IMR-90 (cell line): ENCODE data around the gene PFDN1. TPM values are rescaled to one million over a fixed set of nuclear protein-coding genes. Genes with fewer than 3 reads are reported as not detected.

ENCODE experiments used
- ATAC-seq: fragments of 200-7000 bp; cut with Tn5 transposase; 2 replicates; pipeline ENCODE4 v1.9.1; 2020; ENCODE audit warnings: low read depth, mild to moderate bottlenecking, moderate library complexity
- BruUV-seq: library from RNA; stranded (reverse); fragments of 400-500 nt; replicated peaks from 2 replicates; lab custom pipeline; 2021; lab: Mats Ljungman, UMichigan
- CTCF ChIA-PET: fragments of 300-600 bp; formaldehyde crosslinking; extraction: SDS; loops from one replicate; lab custom pipeline; 2021; ENCODE audit warnings: antibody characterized with exemption; lab: Yijun Ruan, JAX
- POLR2A ChIA-PET: fragments of 300-600 bp; sonication (Branson Sonifier 250); formaldehyde crosslinking; loops from one replicate; lab custom pipeline; 2022; ENCODE audit warnings: antibody characterized with exemption; ENCODE audit not compliant: unreplicated experiment; lab: Charles Lee
- DNase-seq: peaks from one replicate; pipeline ENCODE4 v3.0.0; 2013
- H2AFZ ChIP-seq: replicated peaks from 2 replicates; pipeline ENCODE3; 2013; ENCODE audit warnings: low read length, mild to moderate bottlenecking; ENCODE audit not compliant: poor library complexity
- H2AK5ac ChIP-seq: 2 replicates; pipeline ENCODE4 v1.6.1; 2013; ENCODE audit warnings: low read depth, low read length, inconsistent platforms
- H2AK9ac ChIP-seq: replicated peaks from 2 replicates; pipeline ENCODE3; 2013; ENCODE audit warnings: mild to moderate bottlenecking, low read depth, low read length, moderate library complexity; ENCODE audit not compliant: poor library complexity
- H2BK120ac ChIP-seq: 2 replicates; pipeline ENCODE4 v1.6.1; 2013; ENCODE audit warnings: low read depth, low read length, inconsistent platforms
- H2BK15ac ChIP-seq: 3 replicates; pipeline ENCODE4 v1.6.1; 2013; ENCODE audit warnings: low read depth, low read length, inconsistent platforms
- H2BK20ac ChIP-seq: 2 replicates; pipeline ENCODE4 v1.6.1; 2013; ENCODE audit warnings: low read depth, mild to moderate bottlenecking, inconsistent platforms, low read length, moderate library complexity
- H2BK5ac ChIP-seq: 2 replicates; pipeline ENCODE4 v1.6.1; 2013; ENCODE audit warnings: mild to moderate bottlenecking, low read depth, low read length, inconsistent platforms; ENCODE audit not compliant: poor library complexity, severe bottlenecking
- H3K14ac ChIP-seq: replicated peaks from 2 replicates; pipeline ENCODE4 v1.6.1; 2013; ENCODE audit warnings: low read depth, low read length, inconsistent platforms
- H3K18ac ChIP-seq: 2 replicates; pipeline ENCODE4 v1.6.1; 2013; ENCODE audit warnings: low read depth, low read length, control low read depth
- H3K23ac ChIP-seq: 2 replicates; pipeline ENCODE4 v1.6.1; 2013; ENCODE audit warnings: low read depth, low read length, inconsistent platforms
- H3K27ac ChIP-seq: 2 replicates; pipeline ENCODE4 v1.5.1; 2013; ENCODE audit warnings: mild to moderate bottlenecking, control low read depth, low read length; ENCODE audit not compliant: insufficient read depth
- H3K27me3 ChIP-seq: 2 replicates; pipeline ENCODE4 v1.6.1; 2013; ENCODE audit warnings: low read length; ENCODE audit not compliant: control insufficient read depth, insufficient read depth
- H3K36me3 ChIP-seq: 2 replicates; pipeline ENCODE4 v1.6.1; 2013; ENCODE audit warnings: low read length, mixed read lengths; ENCODE audit not compliant: control insufficient read depth, insufficient read depth
- H3K4ac ChIP-seq: 2 replicates; pipeline ENCODE4 v1.6.1; 2013; ENCODE audit warnings: low read depth, low read length, inconsistent platforms
- H3K4me1 ChIP-seq: 2 replicates; pipeline ENCODE4 v1.6.1; 2013; ENCODE audit warnings: low read length, mixed read lengths; ENCODE audit not compliant: control insufficient read depth, insufficient read depth
- H3K4me2 ChIP-seq: 2 replicates; pipeline ENCODE4 v1.6.1; 2013; ENCODE audit warnings: low read depth, mild to moderate bottlenecking, control low read depth, low read length, moderate library complexity
- H3K4me3 ChIP-seq: 2 replicates; pipeline ENCODE4 v1.5.1; 2013; ENCODE audit warnings: low read depth, mild to moderate bottlenecking, control low read depth, low read length, moderate library complexity; ENCODE audit not compliant: insufficient read depth
- H3K56ac ChIP-seq: 2 replicates; pipeline ENCODE4 v1.6.1; 2013; ENCODE audit warnings: low read length, inconsistent platforms; ENCODE audit not compliant: insufficient read depth; ENCODE audit errors: extremely low read depth
- H3K79me1 ChIP-seq, 2 experiments: 2 replicates each; pipeline ENCODE4 v1.6.1; 2013; ENCODE audit warnings: low read length in 2 of 2, inconsistent platforms in 1 of 2, low read depth in 1 of 2
- H3K9ac ChIP-seq: 2 replicates; pipeline ENCODE4 v1.6.1; 2013; ENCODE audit warnings: low read depth, low read length, control low read depth
- H3K9me1 ChIP-seq: 2 replicates; pipeline ENCODE4 v1.6.1; 2013; ENCODE audit warnings: low read length, inconsistent platforms; ENCODE audit not compliant: insufficient read depth
- H3K9me3 ChIP-seq: 2 replicates; pipeline ENCODE4 v1.6.1; 2013; ENCODE audit warnings: low read length; ENCODE audit not compliant: control insufficient read depth, insufficient read depth
- H4K20me1 ChIP-seq: 2 replicates; pipeline ENCODE4 v1.6.1; 2013; ENCODE audit warnings: low read length, inconsistent platforms; ENCODE audit not compliant: insufficient read depth
- H4K5ac ChIP-seq: 2 replicates; pipeline ENCODE4 v1.6.1; 2013; ENCODE audit warnings: mild to moderate bottlenecking, low read depth, low read length, control low read depth
- H4K8ac ChIP-seq, 2 experiments: 2 replicates each; pipeline ENCODE4 v1.6.1; 2013; ENCODE audit warnings: low read depth in 2 of 2, low read length in 2 of 2, control low read depth in 1 of 2, inconsistent platforms in 1 of 2
- H4K91ac ChIP-seq: 2 replicates; pipeline ENCODE4 v1.6.1; 2013; ENCODE audit warnings: low read depth, low read length, inconsistent platforms; ENCODE audit not compliant: insufficient read depth
- CHD1 ChIP-seq: IDR thresholded peaks from 2 replicates; pipeline ENCODE4 v1.6.1; 2012; ENCODE audit warnings: low read depth, low read length, improper control_type of control experiment
- MAZ ChIP-seq: IDR thresholded peaks from 2 replicates; pipeline ENCODE4 v1.6.1; 2012; ENCODE audit warnings: low read depth, mild to moderate bottlenecking, low read length, improper control_type of control experiment, moderate library complexity, borderline replicate concordance
- NFE2L2 ChIP-seq: fragments of 150-350 bp; IDR thresholded peaks from 2 replicates; pipeline ENCODE4 v1.6.1; 2016; ENCODE audit warnings: low read depth, mild to moderate bottlenecking, low read length
- WGBS, 2 experiments: methylation state at CpG; one replicate each; pipeline versions ENCODE4 v1.1.5 to v1.1.7; 2013; ENCODE audit warnings: missing lambda C conversion rate in 2 of 2; ENCODE audit not compliant: insufficient read length in 1 of 2; ENCODE audit errors: extremely low coverage in 2 of 2; 5-methylcytosine and 5-hydroxymethylcytosine counted together
- dilution Hi-C: fragments of 300-500 bp; cut with HindIII; formaldehyde crosslinking; loops from one replicate; pipeline ENCODE4 v1.14.3; 2018; ENCODE audit warnings: low sequenced_read_pairs; ENCODE audit not compliant: unreplicated experiment
- in situ Hi-C: fragments of 300-500 bp; cut with MboI; formaldehyde crosslinking; loops from 3 replicates; pipeline ENCODE4 v1.14.3; 2019; ENCODE audit warnings: low sequenced_read_pairs, inconsistent platforms, mixed read lengths
- intact Hi-C: fragments of 100-400 bp; cut with micrococcal nuclease; formaldehyde crosslinking; loops from 2 replicates; pipeline ENCODE4 v1.10.0; 2022
- polyA plus RNA-seq, 3 experiments: library from polyadenylated mRNA; depleted of rRNA; stranded (reverse); fragments of >200 nt; gene quantifications; 2 replicates each; pipeline ENCODE4 v1.2.3, GENCODE V29; 2012; ENCODE audit warnings: low replicate concordance in 1 of 3
- total RNA-seq: library from RNA; depleted of rRNA; stranded (reverse); fragments of >200 nt; gene quantifications from 2 replicates; pipeline ENCODE4 v1.2.3, GENCODE V29; 2012; rRNA removed
- TF ChIP-seq, protein P1 (sequence below): fragments of 150-350 bp; IDR thresholded peaks from 2 replicates; pipeline ENCODE4 v1.6.1; 2016; ENCODE audit warnings: low read depth, mild to moderate bottlenecking, low read length, moderate library complexity, borderline replicate concordance

PFDN1 gene
- total and polyA plus RNA-seq, 2 of the 4 experiments (the other 2 are of a cell fraction), result 98.8 to 134 TPM

DNA sequence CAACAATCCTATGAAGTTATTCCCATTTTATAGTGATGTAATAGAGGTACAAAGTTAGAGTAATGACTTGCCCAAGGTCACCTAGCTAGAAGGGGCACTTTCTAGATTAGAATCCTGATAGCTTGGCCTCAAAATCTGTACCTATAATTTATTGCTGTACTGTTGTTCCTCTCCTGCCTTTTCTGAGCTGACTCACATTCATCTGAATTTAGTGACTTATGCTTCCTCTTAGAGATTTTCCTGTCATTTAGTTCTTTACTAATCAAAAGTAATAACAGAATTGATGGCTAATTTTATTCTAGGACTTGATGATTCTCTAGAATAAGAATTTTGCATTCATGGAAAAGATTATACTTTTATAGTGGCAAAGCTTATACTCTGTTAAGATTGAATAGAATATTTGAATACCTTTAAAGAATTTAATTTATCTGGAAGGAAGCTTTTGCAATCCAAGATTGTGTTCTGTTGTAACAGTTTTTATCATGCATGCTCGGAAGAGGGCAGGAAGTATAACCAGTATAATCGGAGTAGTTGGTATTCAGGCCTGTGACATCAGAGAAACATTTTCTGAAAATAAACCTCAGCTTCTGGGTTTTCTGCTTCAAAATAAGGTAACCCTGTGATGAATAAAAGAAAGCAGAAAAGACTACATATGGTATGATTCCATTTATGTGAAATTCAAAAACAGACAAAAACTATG is 106.6 kb downstream of the PFDN1 start:
- POLR2A ChIA-PET, result no interaction called here
- no peak overlapping the region for H2BK15ac ChIP-seq
- no peak for ATAC-seq
- no peak overlapping the region for H2BK20ac ChIP-seq
- H2AK9ac ChIP-seq, result no peak overlapping the region
- H4K8ac ChIP-seq, result no peak overlapping the region
- H3K27ac ChIP-seq, result no peak overlapping the region
- no peak overlapping the region for H3K4me3 ChIP-seq
- H2BK120ac ChIP-seq, result no peak overlapping the region
- no peak overlapping the region for H3K18ac ChIP-seq
- no peak overlapping the region for H2BK5ac ChIP-seq
- no peaks in the 10 kb centered on the region for H3K36me3 ChIP-seq
- DNase-seq, result no peak
- no peaks in the 10 kb centered on the region for H3K9me1 ChIP-seq
- H2AFZ ChIP-seq, result no peak overlapping the region
- H3K14ac ChIP-seq, result no peak overlapping the region
- in situ Hi-C loops (no loop called here), dilution Hi-C loops (no loop called here), intact Hi-C loops (no loop called here)
- no peaks in the 10 kb centered on the region for H3K27me3 ChIP-seq
- no peak overlapping the region for H3K9ac ChIP-seq
- H3K4me2 ChIP-seq, result no peak overlapping the region
- H3K4me1 ChIP-seq, result no peaks in the 10 kb centered on the region
- H3K4ac ChIP-seq, result no peak overlapping the region
- CTCF ChIA-PET, result interaction anchor here (0.6 kb wide), 1 partner anchor 1603 kb away, joined by 8 read pairs; no protein-coding TSS in a partner anchor
- H3K9me3 ChIP-seq, result no peaks in the 10 kb centered on the region
- no peak overlapping the region for H3K23ac ChIP-seq
- 60% methylated on average over 1 of the region's 2 CpGs; no CpG with 5 or more reads in 1 of the 2 experiments for WGBS, 2 experiments
- no peak for TF ChIP-seq NFE2L2
- TF ChIP-seq CHD1, result no peak
- TF ChIP-seq, protein P1, sequence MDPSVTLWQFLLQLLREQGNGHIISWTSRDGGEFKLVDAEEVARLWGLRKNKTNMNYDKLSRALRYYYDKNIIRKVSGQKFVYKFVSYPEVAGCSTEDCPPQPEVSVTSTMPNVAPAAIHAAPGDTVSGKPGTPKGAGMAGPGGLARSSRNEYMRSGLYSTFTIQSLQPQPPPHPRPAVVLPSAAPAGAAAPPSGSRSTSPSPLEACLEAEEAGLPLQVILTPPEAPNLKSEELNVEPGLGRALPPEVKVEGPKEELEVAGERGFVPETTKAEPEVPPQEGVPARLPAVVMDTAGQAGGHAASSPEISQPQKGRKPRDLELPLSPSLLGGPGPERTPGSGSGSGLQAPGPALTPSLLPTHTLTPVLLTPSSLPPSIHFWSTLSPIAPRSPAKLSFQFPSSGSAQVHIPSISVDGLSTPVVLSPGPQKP, result no peak
- no peak for TF ChIP-seq MAZ
- no peak overlapping the region for H3K56ac ChIP-seq
- H3K79me1 ChIP-seq, result no peaks in the 10 kb centered on the region
- H4K91ac ChIP-seq, result no peak overlapping the region
- H2AK5ac ChIP-seq, result no peak overlapping the region
- no peaks in the 10 kb centered on the region for H4K20me1 ChIP-seq
- no peak overlapping the region for H4K5ac ChIP-seq
- no TSS peak for BruUV-seq

Other genes starting within 250 kb of the PFDN1 start
- gene PURA, start 189.0 kb downstream of the PFDN1 start, total RNA-seq, result 5.6 and 13.9 TPM in 2 replicates
- 3.8 TPM in 2 replicates for gene PURA, start 189.0 kb downstream of the PFDN1 start, polyA plus RNA-seq (2012; rRNA removed)
- gene IGIP, start 177.2 kb downstream of the PFDN1 start, total RNA-seq, result 5.0 and 6.7 TPM in 2 replicates
- 0.83 and 1.2 TPM in 2 replicates for gene IGIP, start 177.2 kb downstream of the PFDN1 start, polyA plus RNA-seq (2012; rRNA removed)
- 6.7 and 7.3 TPM in 2 replicates for gene CYSTM1, start 127.9 kb downstream of the PFDN1 start, total RNA-seq
- gene CYSTM1, start 127.9 kb downstream of the PFDN1 start, polyA plus RNA-seq (2012; rRNA removed), result 15.0 and 16.3 TPM in 2 replicates
- 18.8 and 26.9 TPM in 2 replicates for gene HBEGF, start 43.5 kb upstream of the PFDN1 start, total RNA-seq
- 36.1 and 48.7 TPM in 2 replicates for gene HBEGF, start 43.5 kb upstream of the PFDN1 start, polyA plus RNA-seq (2012; rRNA removed)
- not detected in 2 replicates for gene SLC4A9, start 57.1 kb upstream of the PFDN1 start, total RNA-seq
- not detected in 2 replicates for gene SLC4A9, start 57.1 kb upstream of the PFDN1 start, polyA plus RNA-seq (2012; rRNA removed)
- 36.7 and 46.4 TPM in 2 replicates for gene ANKHD1, start 98.7 kb upstream of the PFDN1 start, total RNA-seq
- 29.1 and 32.1 TPM in 2 replicates for gene ANKHD1, start 98.7 kb upstream of the PFDN1 start, polyA plus RNA-seq (2012; rRNA removed)
- 0.28 and 0.36 TPM in 2 replicates for gene EIF4EBP3, start 244.6 kb upstream of the PFDN1 start, total RNA-seq
- gene EIF4EBP3, start 244.6 kb upstream of the PFDN1 start, polyA plus RNA-seq (2012; rRNA removed), result 1.7 and 2.1 TPM in 2 replicates